Effector memory CD4-positive, alpha-beta T cell (primary cell): Measurements from ENCODE around the gene PTPRD.

Source experiments
- DNase-seq, 3 donors: peaks; one replicate each; pipeline ENCODE4 v3.0.0-alpha.2; 2020
- H3K27ac ChIP-seq: 2 replicates; pipeline ENCODE4 v1.7.0; 2013; ENCODE audit warnings: mild to moderate bottlenecking, low read length, moderate library complexity; ENCODE audit not compliant: insufficient read depth, poor library complexity, severe bottlenecking
- H3K27me3 ChIP-seq: replicated peaks from 2 replicates; pipeline ENCODE4 v1.7.0; 2013; ENCODE audit warnings: mild to moderate bottlenecking, low read length; ENCODE audit not compliant: insufficient read depth, control insufficient read depth, poor library complexity, severe bottlenecking
- H3K36me3 ChIP-seq: 2 replicates; pipeline ENCODE4 v1.7.0; 2013; ENCODE audit warnings: mild to moderate bottlenecking, low read length, moderate library complexity; ENCODE audit not compliant: control insufficient read depth, insufficient read depth
- H3K4me1 ChIP-seq: 2 replicates; pipeline ENCODE4 v1.7.0; 2013; ENCODE audit warnings: low read length, mild to moderate bottlenecking; ENCODE audit not compliant: control insufficient read depth, insufficient read depth, poor library complexity, severe bottlenecking
- H3K4me3 ChIP-seq: 2 replicates; pipeline ENCODE4 v1.7.0; 2013; ENCODE audit warnings: low read length, low read depth, mild to moderate bottlenecking; ENCODE audit not compliant: insufficient read depth, poor library complexity, severe bottlenecking
- H3K9me3 ChIP-seq: 2 replicates; pipeline ENCODE4 v1.7.0; 2013; ENCODE audit warnings: mild to moderate bottlenecking, low read length, moderate library complexity; ENCODE audit not compliant: control insufficient read depth

Gene PTPRD

DNA sequence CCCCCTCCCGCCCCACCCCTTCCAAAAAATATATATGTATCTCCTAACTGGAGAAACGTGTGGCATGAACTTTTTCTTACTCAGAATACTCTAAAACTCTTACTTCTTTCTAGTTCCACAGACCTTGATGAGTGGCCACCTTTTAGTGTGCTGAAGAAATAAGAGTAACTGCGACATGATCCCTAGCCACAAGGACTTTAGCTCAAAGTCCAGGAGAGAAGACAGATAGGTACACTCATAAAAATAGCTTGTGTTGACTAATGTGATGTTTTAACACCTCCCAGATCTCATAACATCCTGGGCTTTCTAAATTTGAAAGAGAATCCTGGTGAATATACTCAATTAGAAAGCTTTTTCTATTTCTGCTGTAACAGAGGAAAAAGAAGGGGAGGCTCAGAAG is 1808.2 kb downstream of the PTPRD start:
- Histone ChIP-seq H3K9me3 (no peaks in the 10 kb centered on the region), H3K36me3 (no peaks in the 10 kb centered on the region), H3K27ac (no peak overlapping the region), H3K4me3 (no peak overlapping the region), H3K4me1 (no peaks in the 10 kb centered on the region), H3K27me3 (no peaks in the 10 kb centered on the region)
- no peak for DNase-seq

DNA sequence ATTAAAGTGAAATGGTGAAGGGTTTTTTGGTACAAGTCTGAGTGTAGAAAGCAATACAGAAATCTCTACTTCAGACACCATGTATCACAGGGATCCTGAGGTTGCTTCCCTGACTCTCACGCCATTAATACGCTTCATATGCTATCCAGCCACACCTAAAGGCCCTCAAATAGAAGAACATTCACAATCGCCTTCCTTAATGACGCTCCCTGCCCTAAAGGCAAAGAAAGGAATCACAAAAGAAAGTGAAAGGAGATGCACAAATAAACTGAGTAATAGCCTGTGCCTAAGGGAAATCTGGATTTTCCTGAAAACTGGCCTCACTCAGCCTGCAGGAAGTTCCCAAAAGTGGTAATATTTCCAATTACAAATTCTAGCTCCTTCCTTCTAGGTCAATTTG is 1810.6 kb downstream of the PTPRD start:
- Histone ChIP-seq H3K4me3 (no peak overlapping the region), H3K4me1 (no peaks in the 10 kb centered on the region), H3K27ac (no peak overlapping the region), H3K27me3 (no peaks in the 10 kb centered on the region), H3K36me3 (no peaks in the 10 kb centered on the region), H3K9me3 (no peaks in the 10 kb centered on the region)
- no peak for DNase-seq

- no peak for DNase-seq
- no peak overlapping the region for H3K4me3 ChIP-seq
- no peaks in the 10 kb centered on the region for H3K27me3 ChIP-seq
- H3K4me1 ChIP-seq, result no peaks in the 10 kb centered on the region
- H3K36me3 ChIP-seq, result no peaks in the 10 kb centered on the region
- H3K9me3 ChIP-seq, result no peaks in the 10 kb centered on the region
- H3K27ac ChIP-seq, result no peak overlapping the region
These were observed 1812.6 kb downstream of the PTPRD start for GRCh38 chr9:8800196-8800595.

GRCh38 chr9:8799615-8800014 is 1813.2 kb downstream of the PTPRD start:
- no peak overlapping the region for H3K4me3 ChIP-seq
- no peaks in the 10 kb centered on the region for H3K4me1 ChIP-seq
- no peaks in the 10 kb centered on the region for H3K9me3 ChIP-seq
- H3K36me3 ChIP-seq, result no peaks in the 10 kb centered on the region
- H3K27ac ChIP-seq, result no peak overlapping the region
- H3K27me3 ChIP-seq, result no peaks in the 10 kb centered on the region
- DNase-seq, result no peak

- Histone ChIP-seq H3K4me3 (no peak overlapping the region), H3K4me1 (no peaks in the 10 kb centered on the region), H3K27ac (no peak overlapping the region), H3K27me3 (no peaks in the 10 kb centered on the region), H3K9me3 (no peaks in the 10 kb centered on the region), H3K36me3 (no peaks in the 10 kb centered on the region)
- DNase-seq, result no peak
These were observed 1813.6 kb downstream of the PTPRD start for GRCh38 chr9:8799206-8799605.

DNA sequence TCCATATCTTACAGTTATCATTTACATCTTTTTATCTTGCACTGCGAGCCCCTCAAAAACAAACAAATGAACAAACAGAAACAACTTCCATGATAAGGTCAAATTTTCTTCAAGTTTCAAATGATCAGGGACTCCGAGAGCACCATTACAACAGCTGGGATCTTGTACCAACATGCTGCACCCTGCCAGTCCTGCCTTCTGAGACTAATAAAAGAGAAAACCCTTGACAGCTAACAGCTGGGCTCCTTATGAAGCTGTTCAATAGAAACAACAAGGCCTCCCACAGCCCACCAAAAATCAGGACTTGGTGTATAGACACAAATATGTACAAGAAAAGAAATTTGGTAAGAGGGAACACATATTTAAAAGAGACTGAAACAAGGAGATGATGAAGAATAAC is 1828.0 kb downstream of the PTPRD start:
- DNase-seq, result no peak
- H3K27me3 ChIP-seq, result no peaks in the 10 kb centered on the region
- H3K4me1 ChIP-seq, result no peaks in the 10 kb centered on the region
- no peaks in the 10 kb centered on the region for H3K36me3 ChIP-seq
- H3K9me3 ChIP-seq, result no peaks in the 10 kb centered on the region
- no peak overlapping the region for H3K4me3 ChIP-seq
- H3K27ac ChIP-seq, result no peak overlapping the region

GRCh38 chr9:8783941-8784340 is 1828.9 kb downstream of the PTPRD start:
- DNase-seq, result no peak
- no peak overlapping the region for H3K4me3 ChIP-seq
- H3K4me1 ChIP-seq, result no peaks in the 10 kb centered on the region
- no peaks in the 10 kb centered on the region for H3K36me3 ChIP-seq
- H3K27ac ChIP-seq, result no peak overlapping the region
- no peaks in the 10 kb centered on the region for H3K9me3 ChIP-seq
- H3K27me3 ChIP-seq, result no peaks in the 10 kb centered on the region

GRCh38 chr9:8782237-8782636 is 1830.6 kb downstream of the PTPRD start:
- no peaks in the 10 kb centered on the region for H3K4me1 ChIP-seq
- no peaks in the 10 kb centered on the region for H3K9me3 ChIP-seq
- no peak overlapping the region for H3K27ac ChIP-seq
- H3K36me3 ChIP-seq, result no peaks in the 10 kb centered on the region
- no peak for DNase-seq
- H3K27me3 ChIP-seq, result no peaks in the 10 kb centered on the region
- no peak overlapping the region for H3K4me3 ChIP-seq

DNA sequence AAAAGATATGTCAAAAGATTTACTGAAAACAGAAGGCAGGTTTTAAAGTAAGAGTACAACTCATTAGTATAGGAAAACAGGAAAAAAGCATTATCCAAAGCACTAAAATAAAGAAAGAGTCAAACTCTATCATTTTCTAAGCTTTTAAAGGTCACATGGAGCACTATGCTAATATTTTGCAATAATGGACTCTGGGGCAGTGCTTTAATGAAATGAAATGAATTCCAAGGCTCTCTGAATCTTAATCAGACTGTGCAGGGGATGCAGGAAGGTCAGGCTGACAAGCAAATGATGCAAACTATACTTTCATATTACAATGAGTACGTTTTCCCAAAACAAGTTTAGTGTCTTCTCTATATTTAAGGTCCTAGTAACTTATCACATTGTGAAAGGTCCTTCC is 1831.3 kb downstream of the PTPRD start:
- no peaks in the 10 kb centered on the region for H3K4me1 ChIP-seq
- H3K9me3 ChIP-seq, result no peaks in the 10 kb centered on the region
- H3K4me3 ChIP-seq, result no peak overlapping the region
- no peaks in the 10 kb centered on the region for H3K27me3 ChIP-seq
- DNase-seq, result no peak
- H3K36me3 ChIP-seq, result no peaks in the 10 kb centered on the region
- H3K27ac ChIP-seq, result no peak overlapping the region

- Histone ChIP-seq H3K9me3 (no peaks in the 10 kb centered on the region), H3K27ac (no peak overlapping the region), H3K27me3 (no peaks in the 10 kb centered on the region), H3K4me1 (no peaks in the 10 kb centered on the region), H3K36me3 (no peaks in the 10 kb centered on the region), H3K4me3 (no peak overlapping the region)
- no peak for DNase-seq
These were observed 1832.4 kb downstream of the PTPRD start for GRCh38 chr9:8780386-8780785.

DNA sequence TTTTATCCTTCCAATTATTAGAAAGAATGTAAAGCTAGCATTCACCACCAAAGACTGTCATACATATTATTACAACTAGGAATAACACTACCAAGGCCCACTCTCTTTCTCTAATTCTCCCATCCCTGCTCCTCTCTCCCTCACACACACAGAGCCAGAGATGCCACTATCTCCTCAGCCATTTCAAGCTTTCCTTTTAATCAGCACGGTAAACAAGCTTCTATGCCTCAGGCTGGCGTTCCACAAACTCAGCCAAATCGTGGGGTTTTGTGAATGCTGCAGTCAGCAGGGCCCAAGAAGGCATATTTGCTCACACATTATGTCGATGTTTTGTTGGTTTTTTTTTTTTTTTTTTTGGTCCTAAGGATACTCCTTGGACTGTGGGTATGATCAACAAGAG is 1833.3 kb downstream of the PTPRD start:
- H3K4me1 ChIP-seq, result no peaks in the 10 kb centered on the region
- DNase-seq, result no peak
- no peak overlapping the region for H3K27ac ChIP-seq
- H3K9me3 ChIP-seq, result no peaks in the 10 kb centered on the region
- H3K36me3 ChIP-seq, result no peaks in the 10 kb centered on the region
- H3K4me3 ChIP-seq, result no peak overlapping the region
- H3K27me3 ChIP-seq, result no peaks in the 10 kb centered on the region
